ENCODE data around the gene CLTB.

The CLTB gene

GRCh38 chr5:176391999-176392398, 24.3 kb downstream of the CLTB start:
- TF ChIP-seq TEAD4 (IDR thresholded peaks at IDR 0.05) (no peak), ZBTB7A (IDR thresholded peaks at IDR 0.05; ENCODE audit: low read depth) (no peak), TAF1 (IDR thresholded peaks at IDR 0.05; ENCODE audit: low read depth) (no peak), NFIC (IDR thresholded peaks at IDR 0.05) (no peak), FOXM1 (IDR thresholded peaks at IDR 0.05; ENCODE audit: borderline replicate concordance, low read depth) (no peak), CEBPB (IDR thresholded peaks at IDR 0.05) (no peak), RAD21 (IDR thresholded peaks at IDR 0.05; ENCODE audit: low read depth) (no peak), USF1 (IDR thresholded peaks at IDR 0.05) (no peak), MAX (IDR thresholded peaks at IDR 0.05) (no peak), EGR1 (IDR thresholded peaks at IDR 0.05) (no peak), TCF12 (IDR thresholded peaks at IDR 0.05; ENCODE audit: low read depth) (no peak), EP300 (IDR thresholded peaks at IDR 0.05; ENCODE audit: borderline replicate concordance) (no peak), CREB1 (IDR thresholded peaks at IDR 0.05; ENCODE audit: low read depth) (no peak), REST (IDR thresholded peaks at IDR 0.05; ENCODE audit: low read depth) (no peak)

- TF ChIP-seq USF1 (IDR thresholded peaks at IDR 0.05) (no peak), ZBTB7A (IDR thresholded peaks at IDR 0.05; ENCODE audit: low read depth) (no peak), EGR1 (IDR thresholded peaks at IDR 0.05) (no peak), REST (IDR thresholded peaks at IDR 0.05; ENCODE audit: low read depth) (no peak), CREB1 (IDR thresholded peaks at IDR 0.05; ENCODE audit: low read depth) (no peak), MAX (IDR thresholded peaks at IDR 0.05) (no peak), CEBPB (IDR thresholded peaks at IDR 0.05) (no peak), RAD21 (IDR thresholded peaks at IDR 0.05; ENCODE audit: low read depth) (no peak), TEAD4 (IDR thresholded peaks at IDR 0.05) (no peak), FOXM1 (IDR thresholded peaks at IDR 0.05; ENCODE audit: borderline replicate concordance, low read depth) (no peak), YY1 (IDR thresholded peaks at IDR 0.05; ENCODE audit: low read depth) (no peak), EP300 (IDR thresholded peaks at IDR 0.05; ENCODE audit: borderline replicate concordance) (no peak), TAF1 (IDR thresholded peaks at IDR 0.05; ENCODE audit: low read depth) (no peak), NFIC (IDR thresholded peaks at IDR 0.05) (no peak), TCF12 (IDR thresholded peaks at IDR 0.05; ENCODE audit: low read depth) (no peak)
Observed at GRCh38 chr5:176391479-176391878, 24.9 kb downstream of the CLTB start.

GRCh38 chr5:176389135-176390123, 26.9 kb downstream of the CLTB start:
- TF ChIP-seq EP300 (IDR thresholded peaks at IDR 0.05; ENCODE audit: borderline replicate concordance): peak; percentile 3; the same call in 1 of the 2 replicates
- peak; percentile 86 for TF ChIP-seq YY1 (IDR thresholded peaks at IDR 0.05; ENCODE audit: low read depth)
- no peak for TF ChIP-seq CREB1 (IDR thresholded peaks at IDR 0.05; ENCODE audit: low read depth)
- TF ChIP-seq TCF12 (IDR thresholded peaks at IDR 0.05; ENCODE audit: low read depth): 0 out of 2 replicates have a peak, but pooled peaks have one; percentile 0

GRCh38 chr5:176388444-176389134, 27.8 kb downstream of the CLTB start, which contains the start of the genes HIGD2A and NOP16:
HIGD2A (plus strand) TSS chr5:176388751; CDS start chr5:176388820, 69 bp downstream.
NOP16 (minus strand) TSS chr5:176388598; CDS start chr5:176388539, 59 bp downstream.
- TF ChIP-seq USF1 (IDR thresholded peaks at IDR 0.05) (peak; percentile 69), CEBPB (IDR thresholded peaks at IDR 0.05) (no peak), YY1 (IDR thresholded peaks at IDR 0.05; ENCODE audit: low read depth) (peak; percentile 76), TEAD4 (IDR thresholded peaks at IDR 0.05) (no peak; the same call in 1 of the 2 replicates), RAD21 (IDR thresholded peaks at IDR 0.05; ENCODE audit: low read depth) (no peak), TCF12 (IDR thresholded peaks at IDR 0.05; ENCODE audit: low read depth) (peak; percentile 79), EP300 (IDR thresholded peaks at IDR 0.05; ENCODE audit: borderline replicate concordance) (peak; percentile 44; the same call in 1 of the 2 replicates), TAF1 (IDR thresholded peaks at IDR 0.05; ENCODE audit: low read depth) (peak; percentile 66), NFIC (IDR thresholded peaks at IDR 0.05) (0 out of 2 replicates have a peak, but pooled peaks have one; percentile 20), MAX (IDR thresholded peaks at IDR 0.05) (peak; percentile 99)
